SK-N-MC (cell line): ENCODE data around the gene ZNF277.

Experiments
- EZH2 ChIP-seq: fragments of 200-600 bp; sonication (generic); IDR thresholded peaks from one replicate; pipeline ENCODE4 v1.6.1; 2017; ENCODE audit warnings: antibody characterized with exemption
- FOXP2 ChIP-seq: optimal IDR thresholded peaks from 2 replicates; pipeline ENCODE3; 2011; ENCODE audit warnings: mild to moderate bottlenecking, moderate library complexity; ENCODE audit not compliant: insufficient read depth; ENCODE audit errors: extremely low read length, control extremely low read depth
- POLR2AphosphoS5 ChIP-seq: IDR thresholded peaks from 2 replicates; pipeline ENCODE4 v1.6.1; 2012; ENCODE audit warnings: mild to moderate bottlenecking, low read depth, low read length, borderline replicate concordance

GRCh38 chr7:112211348-112211907 is 4.9 kb downstream of the ZNF277 start:
- TF ChIP-seq POLR2AphosphoS5 (no peak), EZH2 (no peak), FOXP2 (no peak)
